ENCODE data around the gene RBP3. TPM values are rescaled to one million over a fixed set of nuclear protein-coding genes. Genes with fewer than 3 reads are reported as not detected.

Gene RBP3
- polyA plus RNA-seq, 1 donor from 2014 or later: not detected

- Histone ChIP-seq H3K27me3 (ENCODE audit: insufficient read depth, low read depth, low read length) (no peaks in the 10 kb centered on the region), H4K20me1 (ENCODE audit: insufficient read depth) (no peaks in the 10 kb centered on the region), H3K9me2 (ENCODE audit: insufficient read depth, low read length) (no peaks in the 10 kb centered on the region), H3K36me3 (ENCODE audit: insufficient read depth, low read length) (no peaks in the 10 kb centered on the region), H3K9ac (ENCODE audit: low read length) (no peak overlapping the region), H2AFZ (ENCODE audit: low read depth, low read length) (no peak overlapping the region), H3K27ac (ENCODE audit: low read length) (no peak overlapping the region), H3K4me3 (ENCODE audit: low read length) (no peak overlapping the region), H3K4me2 (ENCODE audit: low read length) (no peak overlapping the region), H3K79me2 (replicated peaks; ENCODE audit: insufficient read depth, low read length) (no peaks in the 10 kb centered on the region), H3K9me3 (ENCODE audit: low read length) (no peaks in the 10 kb centered on the region), H3F3A (ENCODE audit: insufficient read depth, low read length, poor library complexity, severe bottlenecking) (no peaks in the 10 kb centered on the region)
- TF ChIP-seq TAF1 (IDR thresholded peaks at IDR 0.05; ENCODE audit: low read depth) (no peak), EP300 (conservative IDR thresholded peaks at IDR 0.05; ENCODE audit: poor library complexity, severe bottlenecking) (no peak), EZH2 (IDR thresholded peaks at IDR 0.05; ENCODE audit: borderline replicate concordance, insufficient read depth, low read length, poor library complexity, severe bottlenecking) (no peak), POLR2AphosphoS5 (IDR thresholded peaks at IDR 0.05) (no peak), CTCF (IDR thresholded peaks at IDR 0.05; ENCODE audit: poor library complexity, severe bottlenecking) (no peak), SMC3 (conservative IDR thresholded peaks at IDR 0.05; ENCODE audit: poor library complexity) (no peak)
Measured at GRCh38 chr10:47404937-47405336, 56.8 kb downstream of the RBP3 start.

- no peak overlapping the region for H3K4me3 ChIP-seq (ENCODE audit: low read length)
- H3F3A ChIP-seq (ENCODE audit: insufficient read depth, low read length, poor library complexity, severe bottlenecking): no peaks in the 10 kb centered on the region
- H3K27me3 ChIP-seq (ENCODE audit: insufficient read depth, low read depth, low read length): no peaks in the 10 kb centered on the region
- TF ChIP-seq CTCF (IDR thresholded peaks at IDR 0.05; ENCODE audit: poor library complexity, severe bottlenecking): no peak
- TF ChIP-seq EP300 (conservative IDR thresholded peaks at IDR 0.05; ENCODE audit: poor library complexity, severe bottlenecking): no peak
- TF ChIP-seq REST (IDR thresholded peaks at IDR 0.05; ENCODE audit: borderline replicate concordance): no peak
- TF ChIP-seq TAF1 (IDR thresholded peaks at IDR 0.05; ENCODE audit: low read depth): no peak
- TF ChIP-seq POLR2AphosphoS5 (IDR thresholded peaks at IDR 0.05): no peak
- no peak for TF ChIP-seq SMC3 (conservative IDR thresholded peaks at IDR 0.05; ENCODE audit: poor library complexity)
- TF ChIP-seq MXI1 (conservative IDR thresholded peaks at IDR 0.05; ENCODE audit: poor library complexity, severe bottlenecking): no peak
- TF ChIP-seq RAD21 (conservative IDR thresholded peaks at IDR 0.05): no peak
- no peak for TF ChIP-seq EZH2 (IDR thresholded peaks at IDR 0.05; ENCODE audit: borderline replicate concordance, insufficient read depth, low read length, poor library complexity, severe bottlenecking)
- no peaks in the 10 kb centered on the region for H3K79me2 ChIP-seq (replicated peaks; ENCODE audit: insufficient read depth, low read length)
- no peaks in the 10 kb centered on the region for H4K20me1 ChIP-seq (ENCODE audit: insufficient read depth)
- no peaks in the 10 kb centered on the region for H3K9me2 ChIP-seq (ENCODE audit: insufficient read depth, low read length)
- no peak overlapping the region for H2AFZ ChIP-seq (ENCODE audit: low read depth, low read length)
- no peak overlapping the region for H3K27ac ChIP-seq (ENCODE audit: low read length)
- no peaks in the 10 kb centered on the region for H3K36me3 ChIP-seq (ENCODE audit: insufficient read depth, low read length)
- no peak overlapping the region for H3K4me2 ChIP-seq (ENCODE audit: low read length)
- H3K9ac ChIP-seq (ENCODE audit: low read length): no peak overlapping the region
- no peaks in the 10 kb centered on the region for H3K9me3 ChIP-seq (ENCODE audit: low read length)
Measured at GRCh38 chr10:47405857-47406547, 57.8 kb downstream of the RBP3 start.

Data from neural cell (in vitro differentiated cells).